GM12891 (cell line): ENCODE results near the gene SV2C.

Experiments
- POLR2A ChIP-seq: IDR thresholded peaks from 2 replicates; pipeline ENCODE4 v1.6.1; 2011; ENCODE audit warnings: low read depth, low read length, control low read depth
- POLR2AphosphoS5 ChIP-seq: IDR thresholded peaks from 2 replicates; pipeline ENCODE4 v1.6.1; 2011; ENCODE audit warnings: low read depth, low read length, control low read depth
- SPI1 ChIP-seq: IDR thresholded peaks from 2 replicates; pipeline ENCODE4 v1.6.1; 2011; ENCODE audit warnings: low read depth, low read length, control low read depth
- TAF1 ChIP-seq: IDR thresholded peaks from 2 replicates; pipeline ENCODE4 v1.6.1; 2011; ENCODE audit warnings: low read depth, low read length, control low read depth

GRCh38 chr5:76252437-76252836, 169.3 kb downstream of the SV2C start:
- TF ChIP-seq POLR2A = no peak
- TF ChIP-seq TAF1 = no peak
- no peak for TF ChIP-seq POLR2AphosphoS5
- TF ChIP-seq SPI1 = no peak
